Posterior cingulate gyrus (tissue), 11 donors: ENCODE measurements around the gene TEKT2.

Source experiments
- DNase-seq, 10 donors: peaks; one replicate each; pipeline versions ENCODE4 v3.0.0 to v3.0.0-alpha.2; 2020 to 2021; ENCODE audit warnings: mixed read lengths in 3 of 10
- intact Hi-C: fragments of 100-400 bp; cut with DNase I; formaldehyde crosslinking; loops from one replicate; pipeline ENCODE4 v1.15.1; 2023

The TEKT2 gene, protein sequence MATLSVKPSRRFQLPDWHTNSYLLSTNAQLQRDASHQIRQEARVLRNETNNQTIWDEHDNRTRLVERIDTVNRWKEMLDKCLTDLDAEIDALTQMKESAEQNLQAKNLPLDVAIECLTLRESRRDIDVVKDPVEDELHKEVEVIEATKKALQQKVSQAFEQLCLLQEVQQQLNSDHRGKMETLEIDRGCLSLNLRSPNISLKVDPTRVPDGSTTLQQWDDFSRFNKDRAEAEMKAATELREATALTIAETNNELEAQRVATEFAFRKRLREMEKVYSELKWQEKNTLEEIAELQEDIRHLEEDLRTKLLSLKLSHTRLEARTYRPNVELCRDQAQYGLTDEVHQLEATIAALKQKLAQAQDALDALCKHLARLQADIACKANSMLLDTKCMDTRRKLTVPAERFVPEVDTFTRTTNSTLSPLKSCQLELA

DNA sequence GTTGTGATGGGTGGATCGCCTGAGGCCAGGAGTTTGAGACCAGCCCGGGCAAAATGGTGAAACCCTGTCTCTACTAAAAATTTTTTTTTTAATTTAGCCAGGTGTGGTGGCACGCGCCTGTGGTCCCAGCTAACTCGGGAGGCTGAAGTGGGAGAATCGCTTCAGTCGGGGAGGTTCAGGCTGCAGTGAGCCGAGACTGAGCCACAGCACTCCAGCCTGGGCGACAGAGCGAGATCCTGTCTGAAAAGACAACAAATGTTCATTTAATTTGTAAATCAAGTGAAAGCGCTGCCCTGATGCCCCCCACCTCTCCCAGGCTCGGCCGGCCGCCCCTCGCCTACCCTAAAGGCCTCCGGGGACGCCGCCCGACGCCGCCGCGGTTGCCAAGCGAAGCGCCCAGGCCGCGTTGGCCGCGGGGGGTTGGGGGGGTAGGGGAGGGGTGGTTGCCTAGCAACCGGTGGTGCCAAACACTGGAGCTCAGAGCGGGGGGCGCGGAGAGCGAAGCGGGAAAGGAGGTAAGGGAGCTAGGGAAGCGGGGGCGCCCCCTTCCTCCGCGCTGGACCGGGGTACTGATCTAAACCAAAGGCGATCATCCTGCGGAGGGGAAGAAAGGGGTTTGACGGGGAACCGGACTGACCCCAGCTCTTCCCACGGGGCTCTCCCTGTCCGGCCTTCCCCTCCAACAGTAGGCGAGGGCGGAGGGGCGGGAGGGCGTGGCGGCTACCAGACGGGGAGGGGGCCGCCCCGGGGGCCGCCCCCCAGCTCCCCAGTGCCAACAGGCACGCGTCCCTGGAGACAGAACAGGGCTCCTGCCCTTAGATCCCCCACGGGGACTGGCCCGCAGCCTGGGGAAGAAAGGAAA, at the start of gene TEKT2:
TEKT2 (plus strand) TSS at position 460 of the 862 bp plus-strand sequence. CDS start 828 bp downstream, outside the sequence.
- intact Hi-C loops: no loop called here
- peak in 8 of 10 donors; percentile 48 to 94 (median 68) for DNase-seq

DNA sequence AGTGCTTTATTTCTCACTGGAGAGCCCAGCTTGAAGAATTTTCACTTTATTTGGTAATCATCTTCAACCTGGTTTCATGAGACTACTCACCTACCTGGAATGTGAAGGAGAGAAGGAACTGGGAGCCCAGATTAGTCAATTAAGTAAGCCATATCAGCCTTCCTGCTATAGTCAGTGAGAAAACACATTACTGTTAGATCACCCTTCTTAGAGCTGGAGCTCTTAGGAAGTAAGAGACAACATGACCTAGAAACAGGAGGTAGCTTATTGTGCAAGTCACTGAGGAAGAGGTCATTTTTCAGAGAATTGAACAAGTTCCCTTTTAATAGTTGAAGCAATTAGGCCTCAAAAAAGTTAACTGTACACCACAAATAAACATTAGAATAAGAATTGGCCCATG, 49.2 kb upstream of the TEKT2 start:
- intact Hi-C loops: loop anchor here (10.0 kb wide), 1 partner anchor 90 kb away; no protein-coding TSS in a partner anchor
- DNase-seq: no peak

DNA sequence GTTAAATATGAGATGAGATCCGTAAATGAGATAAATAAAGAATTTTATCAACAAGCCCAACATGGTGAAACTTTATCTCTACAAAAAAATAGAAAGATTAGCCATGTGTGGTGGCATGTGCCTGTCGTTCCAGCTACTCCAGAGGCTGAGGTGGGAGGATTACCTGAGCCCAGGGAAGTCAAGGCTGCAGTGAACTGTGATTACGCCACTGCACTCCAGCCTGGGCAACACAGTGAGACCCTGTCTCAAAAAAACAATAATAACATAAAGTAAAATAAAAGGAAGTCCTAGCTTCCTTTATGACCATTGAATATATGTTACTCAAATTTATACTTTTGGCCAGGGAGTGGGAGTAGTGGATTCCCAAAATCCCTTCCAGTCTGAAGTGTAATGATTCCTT, 48.7 kb upstream of the TEKT2 start:
- peak in 1 of 10 donors; percentile 28 for DNase-seq
- intact Hi-C loops: loop anchor here (10.0 kb wide), 1 partner anchor 90 kb away; no protein-coding TSS in a partner anchor

DNA sequence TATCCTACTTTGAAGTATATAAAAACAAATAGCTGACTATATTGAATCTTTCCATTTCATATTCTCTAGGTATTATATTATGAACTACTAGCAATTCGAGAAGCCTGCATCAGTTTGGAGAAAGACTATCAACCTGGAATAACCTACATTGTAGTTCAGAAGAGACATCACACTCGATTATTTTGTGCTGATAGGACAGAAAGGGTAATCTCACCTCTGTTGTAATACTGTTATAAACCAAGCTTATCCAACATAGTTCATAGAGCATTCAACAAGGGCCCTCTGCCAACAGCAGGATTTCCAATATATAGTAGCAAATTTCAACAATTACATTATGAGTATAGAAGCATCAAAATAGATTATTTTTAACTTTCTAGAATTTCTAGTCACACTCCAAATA, 43.7 kb upstream of the TEKT2 start:
- DNase-seq: no peak
- intact Hi-C loops: no loop called here

DNA sequence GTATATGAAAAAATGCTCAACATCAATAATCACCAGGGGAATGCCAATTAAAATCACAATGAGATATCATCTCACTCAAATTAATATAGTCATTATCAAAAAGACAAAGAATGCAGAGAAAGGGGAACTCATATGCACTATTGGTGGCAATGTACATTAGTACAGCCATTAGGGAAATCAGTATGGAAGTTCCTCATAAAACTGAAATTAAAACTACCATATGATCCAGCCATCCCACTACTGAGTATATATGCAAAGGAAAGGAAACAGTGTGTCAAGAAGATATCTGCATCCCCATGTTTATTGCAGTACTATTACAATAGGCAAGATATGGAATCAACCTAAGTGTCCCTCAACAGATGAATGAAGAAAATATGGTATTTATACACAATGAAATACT, 32.1 kb upstream of the TEKT2 start:
- intact Hi-C loops: no loop called here

DNA sequence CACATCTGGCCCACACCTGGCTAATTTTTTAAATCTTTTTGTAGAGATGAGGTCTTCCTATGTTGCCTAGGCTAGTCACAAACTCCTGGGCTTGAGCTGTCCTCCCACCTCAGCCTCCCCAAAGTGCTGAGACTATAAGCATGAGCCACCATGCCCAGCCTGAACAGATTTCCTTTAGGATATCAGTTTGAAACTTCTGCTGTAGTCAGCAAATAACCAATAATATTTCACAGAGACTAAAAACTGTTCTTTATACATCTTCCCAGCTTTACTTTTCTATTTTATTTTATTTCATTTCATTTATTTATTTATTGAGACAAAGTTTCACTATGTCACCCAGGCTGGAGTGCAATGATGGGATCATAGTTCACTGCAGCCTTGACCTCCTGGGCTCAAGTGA, 29.9 kb upstream of the TEKT2 start:
- intact Hi-C loops: no loop called here
- no peak for DNase-seq

More for the DNA sequence above, 32.1 kb upstream of the TEKT2 start:
- DNase-seq: no peak

DNA sequence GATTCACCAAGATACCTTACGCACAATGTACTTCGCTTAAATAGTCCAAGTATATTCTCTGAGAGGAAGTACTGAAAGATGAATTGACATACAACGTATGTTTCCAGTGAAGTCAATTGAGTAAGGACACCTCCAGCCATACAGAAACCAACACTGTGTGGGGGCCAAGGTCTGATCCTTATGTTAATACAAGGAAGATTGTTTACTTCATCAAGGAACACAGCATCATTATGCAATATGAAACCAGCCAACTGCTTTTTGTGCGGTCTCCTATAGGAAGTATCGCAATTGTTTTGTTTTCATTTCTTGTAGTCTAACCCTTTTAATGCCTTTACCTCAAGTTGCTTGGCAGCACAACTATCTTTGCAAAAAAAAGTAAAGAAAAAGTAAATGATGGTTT, 28.2 kb upstream of the TEKT2 start:
- DNase-seq: no peak
- intact Hi-C loops: no loop called here

DNA sequence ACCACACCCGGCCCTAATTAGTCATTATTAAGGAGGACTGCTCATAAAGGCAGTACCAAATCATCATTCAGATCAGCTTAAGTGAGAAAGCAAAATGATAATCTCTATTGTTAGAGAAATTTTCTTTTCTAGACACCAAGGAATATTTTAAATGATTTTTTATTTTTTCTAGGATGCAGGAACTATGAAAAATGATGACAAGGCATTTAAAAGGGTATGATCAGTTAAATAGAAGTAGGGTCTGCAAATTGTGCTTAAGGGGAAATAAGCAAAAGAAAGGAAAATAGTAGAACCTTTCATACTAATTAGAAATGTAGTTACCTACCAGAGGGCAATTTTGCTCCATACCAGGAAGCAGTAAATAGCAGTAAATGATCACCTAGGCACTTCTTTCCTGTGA, 21.6 kb upstream of the TEKT2 start:
- intact Hi-C loops: no loop called here
- no peak for DNase-seq

DNA sequence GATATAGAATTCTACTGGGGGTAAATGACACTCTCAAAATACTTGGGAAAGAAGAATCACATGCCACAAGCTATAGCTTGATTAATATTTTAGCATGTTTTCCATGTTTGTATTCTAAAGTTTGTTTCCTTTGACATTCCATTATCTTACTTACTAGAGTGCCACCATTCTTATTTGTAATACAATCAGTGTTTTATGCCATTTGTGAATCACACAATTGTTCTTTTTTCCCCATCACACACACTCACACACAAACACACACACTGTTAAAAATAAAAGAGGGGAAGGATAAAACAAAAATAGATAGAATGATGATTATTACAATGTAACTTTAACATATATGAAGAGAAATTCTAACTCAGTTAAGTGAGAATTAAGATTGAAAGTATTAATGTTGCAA, 16.0 kb upstream of the TEKT2 start:
- no peak for DNase-seq
- intact Hi-C loops: no loop called here

DNA sequence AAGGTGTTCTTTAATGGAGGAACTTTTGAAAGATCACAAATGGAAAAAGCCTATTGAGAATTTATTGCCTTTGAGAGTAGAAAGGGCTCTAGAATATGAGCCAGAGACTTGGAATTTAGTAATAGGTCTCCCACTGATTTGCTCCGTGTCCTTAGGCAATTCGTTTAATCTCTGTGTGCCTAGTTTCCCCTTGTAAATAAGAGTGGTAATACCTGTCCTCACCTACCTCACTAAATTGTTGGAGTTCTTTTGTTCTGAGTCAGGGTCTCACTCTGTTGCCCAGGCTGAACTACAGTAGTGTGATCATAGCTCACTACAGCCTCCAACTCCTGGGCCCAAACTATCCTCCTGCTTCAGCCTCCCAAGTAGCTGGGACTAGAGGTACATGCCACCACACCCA, 15.0 kb upstream of the TEKT2 start:
- intact Hi-C loops: no loop called here
- no peak for DNase-seq

DNA sequence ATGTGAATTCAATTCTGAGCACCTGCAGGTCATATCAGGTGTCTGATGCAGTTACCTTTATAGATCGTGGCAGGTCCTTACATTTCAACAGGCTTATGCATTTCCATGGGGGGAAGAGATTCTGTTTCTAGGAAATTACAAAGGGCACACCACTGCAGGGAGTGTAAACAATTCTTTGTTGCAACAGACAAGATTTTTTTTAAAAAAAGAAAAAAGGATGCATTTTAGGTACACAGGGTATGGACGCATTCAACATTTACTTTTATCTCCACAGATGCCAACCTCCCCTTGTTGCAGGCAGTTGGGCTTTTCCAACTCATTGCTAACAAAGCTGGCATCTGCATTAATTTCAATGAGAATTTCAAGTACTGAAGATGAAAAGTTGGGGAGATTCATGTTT, 13.5 kb upstream of the TEKT2 start:
- intact Hi-C loops: no loop called here
- no peak for DNase-seq

DNA sequence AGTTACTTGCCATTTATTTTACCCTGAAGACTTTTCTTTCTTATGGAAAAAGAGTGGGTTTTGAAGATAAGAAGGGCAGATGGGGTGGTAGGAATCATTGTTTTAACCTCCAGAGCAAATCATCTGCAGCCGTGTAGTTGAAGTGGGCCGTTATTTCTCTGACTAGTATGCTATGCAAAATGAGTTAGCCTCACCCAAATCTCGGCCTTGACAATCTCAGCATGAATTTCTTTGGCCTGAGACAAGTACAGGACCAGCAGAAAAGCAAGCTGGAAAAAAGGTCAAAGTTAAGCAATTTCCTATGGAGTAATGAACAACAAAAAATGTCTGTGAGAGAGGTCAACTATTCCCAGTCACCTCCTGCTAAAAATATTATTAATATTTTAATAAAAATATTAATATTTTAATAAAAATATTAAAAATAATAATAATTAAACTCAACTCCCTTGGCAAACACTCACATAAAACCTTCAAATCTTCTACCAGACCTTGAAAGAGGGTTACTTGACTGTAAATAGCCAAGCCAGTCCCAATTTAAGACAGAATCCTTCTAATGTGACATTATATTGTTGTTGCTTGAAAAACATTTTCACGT, 6.8 kb upstream of the TEKT2 start:
- DNase-seq: no peak
- intact Hi-C loops: no loop called here

DNA sequence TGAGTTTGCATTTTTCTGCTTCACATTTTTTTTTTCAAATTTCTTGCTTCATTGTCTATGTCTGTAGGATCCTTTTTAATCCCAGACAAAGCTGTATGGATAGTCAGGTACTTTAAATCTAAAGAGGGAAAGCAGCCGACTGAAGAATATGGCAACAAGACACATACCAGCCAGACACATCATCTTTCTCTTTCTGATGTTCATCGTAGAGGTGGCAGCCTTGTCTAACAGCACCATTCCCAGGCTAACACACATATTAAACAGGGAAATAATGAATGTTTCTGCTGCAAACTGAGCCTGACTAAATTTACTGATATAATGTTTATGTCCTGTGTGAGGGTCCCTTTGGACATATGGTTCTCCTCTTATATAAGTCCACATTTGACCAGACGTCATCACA, 3.7 kb upstream of the TEKT2 start:
- intact Hi-C loops: no loop called here
- DNase-seq: no peak

DNA sequence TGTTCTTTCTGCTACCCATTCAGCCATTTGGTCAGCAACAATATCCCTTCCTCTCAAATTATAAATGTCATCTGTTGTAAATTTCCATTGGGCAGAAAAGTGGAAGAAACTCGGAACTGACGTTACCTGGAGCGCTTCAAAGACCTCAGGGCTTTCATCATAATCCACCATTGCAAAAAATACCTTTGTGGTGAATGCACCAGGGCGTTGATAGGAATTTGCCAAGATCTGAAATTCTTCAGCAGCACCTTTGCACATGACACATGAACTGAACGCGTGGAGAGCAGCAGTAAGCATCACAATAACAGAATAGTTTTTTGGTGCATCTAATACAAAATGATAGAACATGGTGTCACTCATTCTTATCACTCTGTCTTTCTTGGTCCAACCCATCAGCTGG, 3.1 kb upstream of the TEKT2 start:
- peak in 1 of 10 donors; percentile 46 for DNase-seq
- intact Hi-C loops: no loop called here

DNA sequence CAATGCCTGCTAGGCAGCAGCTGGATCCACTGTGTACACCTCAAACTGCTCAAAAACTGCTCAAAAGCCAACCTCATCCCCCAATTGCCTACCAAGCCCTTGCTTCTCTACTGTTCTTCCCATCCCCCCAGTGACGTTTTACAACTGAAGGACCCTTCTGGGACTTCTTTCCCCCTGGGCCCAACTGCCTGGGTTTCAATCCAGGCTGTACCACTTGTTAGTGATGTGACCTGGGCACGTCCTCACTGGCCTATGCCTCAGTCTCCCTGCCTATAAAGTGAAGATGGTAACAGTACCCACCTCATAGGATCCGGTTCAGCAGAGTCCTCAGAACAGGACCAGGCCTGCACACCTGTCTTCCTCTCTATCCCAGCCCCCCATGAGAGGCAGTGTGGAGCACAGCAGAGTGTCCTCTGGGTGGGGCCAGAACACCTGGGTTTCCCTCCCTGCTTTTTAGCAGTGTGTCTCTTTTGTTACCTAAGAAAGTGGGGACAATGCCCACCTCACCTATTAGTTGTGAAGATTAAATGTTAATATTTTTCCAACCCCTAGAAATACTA, 1.9 kb upstream of the TEKT2 start:
- DNase-seq: peak in 1 of 10 donors; percentile 66
- intact Hi-C loops: no loop called here

DNA sequence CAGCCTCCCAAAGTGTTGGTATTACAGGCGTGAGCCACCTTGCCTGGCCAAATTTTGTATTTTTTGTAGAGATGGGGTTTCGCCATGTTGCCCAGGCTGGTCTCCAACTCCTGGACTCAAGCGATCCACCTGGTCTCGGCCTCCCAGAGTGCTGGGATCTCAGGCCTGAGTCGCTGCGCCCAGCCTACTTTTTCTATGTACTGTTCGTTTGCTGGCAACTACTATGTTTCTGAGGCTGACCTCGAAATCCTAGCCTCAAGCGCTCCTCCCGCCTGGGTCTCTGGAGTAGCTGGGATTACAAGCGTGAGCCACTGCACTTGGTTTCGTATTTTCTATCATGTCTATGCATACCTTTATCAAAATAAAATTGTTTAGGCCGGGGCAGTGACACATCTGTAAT, 675 bp upstream of the TEKT2 start:
- peak in 1 of 10 donors; percentile 70 for DNase-seq
- intact Hi-C loops: no loop called here

DNA sequence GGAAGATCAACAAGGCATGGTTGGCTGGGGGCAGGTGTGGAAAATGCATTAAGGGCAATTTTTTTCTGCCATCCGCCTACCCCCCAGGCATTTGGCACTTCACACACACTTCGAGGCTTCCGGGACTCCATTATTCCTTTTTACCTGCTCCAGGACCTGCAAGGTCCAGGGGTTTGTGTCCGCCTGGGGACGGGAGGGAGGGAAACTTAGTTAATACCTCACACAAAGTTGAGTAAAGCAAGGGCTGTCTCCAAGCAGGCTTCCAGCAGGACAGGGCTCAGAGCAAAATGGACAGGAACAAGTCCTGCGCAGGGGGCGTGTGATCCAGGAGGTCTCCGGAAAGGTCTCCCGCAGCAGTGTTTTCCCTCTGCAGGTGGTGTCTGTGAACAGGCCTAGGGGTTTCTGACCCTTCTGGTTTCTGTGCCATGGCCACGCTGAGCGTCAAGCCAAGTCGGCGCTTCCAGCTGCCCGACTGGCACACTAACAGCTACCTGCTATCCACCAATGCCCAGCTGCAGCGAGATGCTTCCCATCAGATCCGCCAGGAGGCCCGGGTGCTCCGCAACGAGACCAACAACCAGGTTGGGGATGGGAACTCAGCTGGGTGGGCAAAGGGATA, 712 bp downstream of the TEKT2 start:
- DNase-seq: peak in 2 of 10 donors; percentile 72 to 85
- intact Hi-C loops: loop anchor here (5.0 kb wide), 2 partner anchors 152 to 202 kb away; partner anchors contain the start of genes AGO1 and AGO3

DNA sequence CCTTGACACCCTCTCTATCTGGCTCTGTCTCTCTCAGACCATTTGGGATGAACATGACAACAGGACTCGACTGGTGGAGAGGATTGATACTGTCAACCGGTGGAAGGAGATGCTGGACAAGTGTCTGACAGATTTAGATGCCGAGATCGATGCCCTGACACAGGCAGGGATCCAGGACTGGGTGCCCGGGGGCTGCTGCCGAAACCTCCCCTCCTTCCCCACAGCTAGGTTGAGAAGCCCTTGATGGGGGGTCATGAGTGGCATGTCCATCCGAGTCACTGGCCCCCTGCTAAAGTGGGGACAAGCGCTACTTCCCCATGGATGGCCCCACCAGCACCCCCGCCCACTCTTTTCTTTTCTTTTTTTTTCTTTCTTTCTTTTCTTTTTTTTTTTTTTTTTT, 1.2 kb downstream of the TEKT2 start:
- DNase-seq: peak in 1 of 10 donors; percentile 75
- intact Hi-C loops: loop anchor here (5.0 kb wide), 2 partner anchors 153 to 203 kb away; partner anchors contain the start of genes AGO1 and AGO3

DNA sequence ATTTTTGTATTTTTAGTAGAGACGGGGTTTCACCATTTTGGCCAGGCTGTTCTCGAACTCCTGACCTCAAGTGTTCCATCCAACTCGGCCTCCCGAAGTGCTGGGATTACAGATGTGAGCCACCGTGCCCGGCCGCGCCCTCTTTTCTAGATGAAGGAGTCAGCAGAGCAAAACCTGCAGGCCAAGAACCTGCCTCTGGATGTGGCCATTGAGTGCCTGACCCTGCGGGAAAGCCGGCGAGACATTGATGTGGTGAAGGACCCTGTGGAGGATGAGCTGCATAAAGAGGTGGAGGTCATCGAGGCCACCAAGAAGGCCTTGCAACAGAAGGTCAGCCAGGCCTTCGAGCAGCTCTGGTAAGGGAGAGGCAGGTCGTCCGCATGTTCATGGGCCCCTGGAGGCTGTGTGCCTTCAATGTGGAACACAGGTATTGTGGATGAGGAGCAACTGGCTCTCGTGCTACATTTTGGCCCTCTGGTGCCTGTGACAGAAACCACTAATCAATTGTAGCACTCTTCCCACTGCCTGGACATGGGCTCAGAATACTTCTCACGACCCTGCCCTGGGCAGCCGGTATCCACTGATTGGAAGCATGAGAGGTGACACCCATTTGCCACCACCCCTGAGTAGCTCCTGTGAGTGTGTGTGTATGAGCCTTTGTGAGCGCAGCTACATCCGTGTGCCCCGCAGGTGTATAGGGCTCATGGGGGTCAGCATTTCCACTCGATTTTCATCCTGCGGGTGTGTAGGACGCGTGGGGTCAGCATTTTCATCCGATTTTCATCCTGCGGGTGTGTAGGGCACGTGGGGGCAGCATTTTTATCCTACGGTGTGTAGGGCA, 2.0 kb downstream of the TEKT2 start:
- intact Hi-C loops: loop anchor here (5.0 kb wide), 2 partner anchors 154 to 204 kb away; partner anchors contain the start of genes AGO1 and AGO3

More for the DNA sequence above, 2.0 kb downstream of the TEKT2 start:
- DNase-seq: peak in 2 of 10 donors; percentile 60 to 82
